Right lobe of liver (tissue), 4 donors: ENCODE results near the gene TGFB2.

Experiments used
- POLR2A ChIP-seq: fragments of 450-650 bp; IDR thresholded peaks from one replicate; pipeline ENCODE4 v1.6.1; 2017; ENCODE audit warnings: antibody characterized with exemption, mild to moderate bottlenecking
- TF ChIP-seq, protein P1 (sequence below), 4 donors: fragments of 200-600 bp in 3 of 4; fragments of 450-650 bp in 1 of 4; IDR thresholded peaks; one replicate each; pipeline versions ENCODE4 v1.5.1 to v1.8.0; 2016 to 2022; ENCODE audit warnings: antibody characterized with exemption in 4 of 4, mild to moderate bottlenecking in 2 of 4
- donor health status: DM: no; HTN: no; CAD: no.
- donor health status: DM: no; HTN: no; CAD: no.
- donor health status: DM: no; HTN: yes; CAD: no.

DNA sequence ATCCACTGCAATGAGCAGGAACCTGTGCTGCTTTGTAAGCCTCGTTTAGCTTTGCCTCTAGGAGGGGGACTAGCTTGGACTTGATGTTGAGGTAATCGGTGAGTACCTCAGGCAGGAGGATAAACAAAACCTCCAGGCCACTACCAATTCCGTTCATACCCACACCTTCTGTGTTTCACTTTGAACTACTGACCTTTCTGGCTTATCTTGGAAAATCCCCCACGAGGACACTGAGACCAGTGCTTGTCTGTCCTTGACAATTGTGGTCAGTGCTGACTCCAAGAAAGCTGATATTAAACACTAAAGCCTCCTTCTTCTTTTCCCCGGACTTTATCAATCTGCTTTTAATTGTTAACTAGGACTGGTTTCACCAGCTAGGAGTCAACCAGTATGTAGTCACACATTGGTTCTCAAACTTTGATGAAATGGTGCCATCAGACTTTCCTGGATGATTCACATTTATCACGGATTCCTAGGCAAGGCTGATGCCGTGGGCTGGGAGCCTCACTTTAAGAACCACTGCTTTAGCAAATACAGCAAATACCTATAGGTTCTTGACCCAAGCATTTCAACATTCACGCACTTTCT is 52.7 kb downstream of the TGFB2 start:
- TF ChIP-seq POLR2A: no peak
- TF ChIP-seq, protein P1, sequence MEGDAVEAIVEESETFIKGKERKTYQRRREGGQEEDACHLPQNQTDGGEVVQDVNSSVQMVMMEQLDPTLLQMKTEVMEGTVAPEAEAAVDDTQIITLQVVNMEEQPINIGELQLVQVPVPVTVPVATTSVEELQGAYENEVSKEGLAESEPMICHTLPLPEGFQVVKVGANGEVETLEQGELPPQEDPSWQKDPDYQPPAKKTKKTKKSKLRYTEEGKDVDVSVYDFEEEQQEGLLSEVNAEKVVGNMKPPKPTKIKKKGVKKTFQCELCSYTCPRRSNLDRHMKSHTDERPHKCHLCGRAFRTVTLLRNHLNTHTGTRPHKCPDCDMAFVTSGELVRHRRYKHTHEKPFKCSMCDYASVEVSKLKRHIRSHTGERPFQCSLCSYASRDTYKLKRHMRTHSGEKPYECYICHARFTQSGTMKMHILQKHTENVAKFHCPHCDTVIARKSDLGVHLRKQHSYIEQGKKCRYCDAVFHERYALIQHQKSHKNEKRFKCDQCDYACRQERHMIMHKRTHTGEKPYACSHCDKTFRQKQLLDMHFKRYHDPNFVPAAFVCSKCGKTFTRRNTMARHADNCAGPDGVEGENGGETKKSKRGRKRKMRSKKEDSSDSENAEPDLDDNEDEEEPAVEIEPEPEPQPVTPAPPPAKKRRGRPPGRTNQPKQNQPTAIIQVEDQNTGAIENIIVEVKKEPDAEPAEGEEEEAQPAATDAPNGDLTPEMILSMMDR (IDR thresholded peaks at IDR 0.05): no peak
